Fibroblast of lung (primary cell): Measurements from ENCODE around the gene MMP8.

Source experiments
- CTCF ChIP-seq, 2 donors: IDR thresholded peaks in 1 of 2; conservative IDR thresholded peaks in 1 of 2; 1 replicate in 1 of 2; 2 replicates in 1 of 2; pipeline ENCODE4 v1.5.1; 2011 to 2012; ENCODE audit warnings: low read length in 2 of 2, control low read depth in 1 of 2, inconsistent platforms in 1 of 2, low read depth in 1 of 2, mild to moderate bottlenecking in 1 of 2
- EZH2 ChIP-seq: IDR thresholded peaks from 2 replicates; pipeline ENCODE4 v1.5.1; 2012; ENCODE audit warnings: low read length, control low read depth, mild to moderate bottlenecking; ENCODE audit errors: missing control alignments

DNA sequence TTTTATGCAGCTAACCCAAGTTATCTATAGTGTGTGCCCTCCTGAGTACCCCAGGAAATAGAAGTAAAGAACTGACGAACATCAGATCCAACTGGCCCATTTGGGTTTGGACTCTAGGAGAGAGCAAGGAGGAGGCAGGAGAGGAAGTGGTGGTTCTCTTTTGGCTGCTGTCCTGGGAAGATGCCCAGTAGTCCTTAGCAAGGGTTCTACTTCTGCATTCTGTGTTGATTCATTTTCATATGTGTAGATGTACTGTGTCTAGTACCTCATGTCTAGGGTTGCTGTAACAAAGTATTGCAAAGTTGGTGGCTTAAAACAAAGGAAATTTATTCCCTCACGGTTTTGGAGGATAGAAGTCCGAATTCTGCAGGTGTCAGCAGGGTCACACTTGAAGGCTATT, 12.6 kb downstream of the MMP8 start:
- TF ChIP-seq CTCF (conservative IDR thresholded peaks at IDR 0.05 in 1 of 2, IDR thresholded peaks at IDR 0.05 in 1 of 2; ENCODE audit: low read depth in 1 of 2, low read length in 2 of 2) (no peak), EZH2 (no peak)
